Loucy (cell line): ENCODE results near the gene TNFRSF11A.

Source experiments
- CTCF ChIP-seq: fragments of 200-600 bp; sonication (generic); conservative IDR thresholded peaks from 2 replicates; pipeline ENCODE4 v1.5.1; 2014; ENCODE audit warnings: mild to moderate bottlenecking, antibody characterized with exemption, low read length
- EZH2phosphoT487 ChIP-seq: fragments of 200-600 bp; IDR thresholded peaks from 2 replicates; pipeline ENCODE4 v1.6.1; 2018; ENCODE audit warnings: antibody characterized with exemption, mild to moderate bottlenecking, moderate library complexity, borderline replicate concordance

- TF ChIP-seq CTCF (no peak), EZH2phosphoT487 (no peak)
Measured at GRCh38 chr18:62366992-62367391, 41.9 kb downstream of the TNFRSF11A start.
